ENCODE data around the gene CKS1B. TPM values are rescaled to one million over a fixed set of nuclear protein-coding genes. Genes with fewer than 3 reads are reported as not detected.
A peak's percentile ranks its signal among the peaks of the same experiment; 100 is the strongest.

Gene CKS1B
- total and polyA plus RNA-seq, 5 experiments from 2014 or later = 11.1 to 66.6 (median 58.0) TPM

- Mint-ChIP-seq H3K9me3 (no peaks in the 10 kb centered on the region), H3K4me3 (peak overlapping the region; percentile 82 to 94 (median 90)), H3K36me3 (no peaks in the 10 kb centered on the region), H3K27ac (peak overlapping the region; percentile 66 to 94 (median 87)), H3K4me1 (peaks cover 25 to 70% (median 50%) of the 10 kb centered on the region in 4 donors), H3K27me3 (peaks cover 0 to 12% (median 0%) of the 10 kb centered on the region in 5 donors)
- ATAC-seq (peak; percentile 34 to 41), DNase-seq (peak; percentile 38 to 79 (median 62))
- POLR2A ChIA-PET = interaction anchor here (0.7 to 4.2 kb wide), 16 partner anchors 8 to 781 kb away, joined by 3 to 29 read pairs (median 5); partner anchors contain the start of genes CKS1B, FLAD1, LENEP and PBXIP1
Observed at GRCh38 chr1:155000726-155001424, 26.4 kb downstream of the CKS1B start.

GRCh38 chr1:155001425-155001674 lies 26.9 kb downstream of the CKS1B start:
- Mint-ChIP-seq H3K27ac (peak overlapping the region in 9 of 10 donors; percentile 66 to 94 (median 87)), H3K4me3 (peak overlapping the region; percentile 82 to 94 (median 90)), H3K9me3 (no peaks in the 10 kb centered on the region), H3K36me3 (no peaks in the 10 kb centered on the region), H3K27me3 (peaks cover 0 to 7% (median 0%) of the 10 kb centered on the region in 5 donors), H3K4me1 (peaks cover 29 to 74% (median 52%) of the 10 kb centered on the region in 4 donors)
- POLR2A ChIA-PET = interaction anchor here (0.7 to 4.2 kb wide), 9 partner anchors 8 to 65 kb away, joined by 3 to 29 read pairs (median 5); partner anchors contain the start of genes CKS1B, LENEP, PBXIP1 and PMVK
- ATAC-seq = no peak
- DNase-seq = peak in 2 of 10 donors; percentile 58 to 66

GRCh38 chr1:155001675-155002463 lies 27.4 kb downstream of the CKS1B start:
- H3K4me1 Mint-ChIP-seq = peaks cover 34 to 80% (median 57%) of the 10 kb centered on the region in 4 donors
- peak overlapping the region; percentile 66 to 92 (median 87) for H3K27ac Mint-ChIP-seq
- H3K27me3 Mint-ChIP-seq = peaks cover 0 to 6% (median 0%) of the 10 kb centered on the region in 5 donors
- ATAC-seq (peak; percentile 71 to 80), DNase-seq (peak; percentile 89 to 98 (median 92))
- H3K9me3 Mint-ChIP-seq = no peaks in the 10 kb centered on the region
- peak overlapping the region; percentile 82 to 94 (median 90) for H3K4me3 Mint-ChIP-seq
- no peaks in the 10 kb centered on the region for H3K36me3 Mint-ChIP-seq
- POLR2A ChIA-PET = interaction anchor here (0.5 to 4.2 kb wide), 16 partner anchors 9 to 133 kb away, joined by 3 to 29 read pairs (median 5); partner anchors contain the start of genes CKS1B, FLAD1, LENEP and PBXIP1

GRCh38 chr1:155002464-155003226 lies 28.2 kb downstream of the CKS1B start, which contains the start of gene ZBTB7B:
Gene ZBTB7B, plus strand, starts transcription at chr1:155002802. Its CDS starts 11,859 bp downstream, at chr1:155014661.
- peak in 1 of 10 donors; percentile 55 for DNase-seq
- no peak for ATAC-seq
- Mint-ChIP-seq H3K4me1 (peaks cover 33 to 76% (median 57%) of the 10 kb centered on the region in 4 donors), H3K9me3 (no peaks in the 10 kb centered on the region), H3K36me3 (no peaks in the 10 kb centered on the region), H3K27ac (peak within 1 kb of the TSS; percentile 70 to 93 (median 88)), H3K4me3 (peak within 1 kb of the TSS; percentile 81 to 94 (median 92)), H3K27me3 (no peaks in the 10 kb centered on the region)
- POLR2A ChIA-PET = interaction anchor here (0.5 to 3.2 kb wide), 8 partner anchors 11 to 133 kb away, joined by 3 to 16 read pairs (median 6); partner anchors contain the start of genes FLAD1, PBXIP1 and PYGO2

- Mint-ChIP-seq H3K36me3 (no peaks in the 10 kb centered on the region), H3K9me3 (no peaks in the 10 kb centered on the region), H3K27ac (peak overlapping the region; percentile 52 to 93 (median 83)), H3K4me1 (peaks cover 31 to 74% (median 57%) of the 10 kb centered on the region in 4 donors), H3K4me3 (peak overlapping the region; percentile 81 to 94 (median 90)), H3K27me3 (no peaks in the 10 kb centered on the region)
- POLR2A ChIA-PET = interaction anchor here (0.8 to 3.2 kb wide), 5 partner anchors 8 to 42 kb away, joined by 3 to 16 read pairs (median 11); partner anchors contain the start of genes FLAD1 and PYGO2
- ATAC-seq (no peak), DNase-seq (peak in 2 of 10 donors; percentile 22 to 64)
Observed at GRCh38 chr1:155003227-155003765, 28.8 kb downstream of the CKS1B start.

- Mint-ChIP-seq H3K9me3 (no peaks in the 10 kb centered on the region), H3K36me3 (no peaks in the 10 kb centered on the region), H3K4me3 (peak overlapping the region; percentile 82 to 94 (median 90)), H3K4me1 (peaks cover 31 to 74% (median 57%) of the 10 kb centered on the region in 4 donors), H3K27ac (peak overlapping the region; percentile 52 to 94 (median 84)), H3K27me3 (no peaks in the 10 kb centered on the region)
- ATAC-seq (no peak), DNase-seq (no peak)
- POLR2A ChIA-PET = interaction anchor here (0.7 to 3.2 kb wide), 7 partner anchors 8 to 48 kb away, joined by 3 to 16 read pairs (median 7); partner anchors contain the start of genes FLAD1, PBXIP1 and PYGO2
Observed at GRCh38 chr1:155003766-155004351, 29.4 kb downstream of the CKS1B start.

- Mint-ChIP-seq H3K4me3 (peak overlapping the region; percentile 57 to 91 (median 80)), H3K27ac (peak overlapping the region; percentile 34 to 94 (median 76)), H3K27me3 (no peaks in the 10 kb centered on the region), H3K4me1 (peaks cover 30 to 74% (median 59%) of the 10 kb centered on the region in 4 donors), H3K36me3 (no peaks in the 10 kb centered on the region), H3K9me3 (no peaks in the 10 kb centered on the region)
- POLR2A ChIA-PET = interaction anchor here (0.7 to 3.2 kb wide), 6 partner anchors 9 to 49 kb away, joined by 3 to 16 read pairs (median 9); partner anchors contain the start of genes FLAD1, PBXIP1 and PYGO2
- no peak for ATAC-seq
- peak in 1 of 10 donors; percentile 56 for DNase-seq
Observed at GRCh38 chr1:155004352-155005075, 30.0 kb downstream of the CKS1B start.

GRCh38 chr1:155005076-155006011 lies 30.9 kb downstream of the CKS1B start:
- Mint-ChIP-seq H3K27me3 (no peaks in the 10 kb centered on the region), H3K36me3 (no peaks in the 10 kb centered on the region), H3K9me3 (no peaks in the 10 kb centered on the region), H3K4me3 (peak overlapping the region in 8 of 10 donors; percentile 14 to 91 (median 58)), H3K27ac (peak overlapping the region in 9 of 10 donors; percentile 47 to 92 (median 83)), H3K4me1 (peaks cover 33 to 74% (median 61%) of the 10 kb centered on the region in 4 donors)
- DNase-seq (peak in 1 of 10 donors; percentile 62), ATAC-seq (no peak)
- POLR2A ChIA-PET = interaction anchor here (2.5 to 3.2 kb wide), 5 partner anchors 8 to 44 kb away, joined by 7 to 20 read pairs (median 15); partner anchors contain the start of genes FLAD1 and PYGO2

GRCh38 chr1:155006601-155007101 lies 32.2 kb downstream of the CKS1B start:
- Mint-ChIP-seq H3K27me3 (no peaks in the 10 kb centered on the region), H3K36me3 (no peaks in the 10 kb centered on the region), H3K9me3 (no peaks in the 10 kb centered on the region), H3K4me3 (peak overlapping the region in 9 of 10 donors; percentile 23 to 77 (median 61)), H3K27ac (peak overlapping the region; percentile 63 to 92 (median 84)), H3K4me1 (peaks cover 37 to 84% (median 72%) of the 10 kb centered on the region in 4 donors)
- ATAC-seq (peak; percentile 31 to 35), DNase-seq (peak in 2 of 10 donors; percentile 27 to 49)
- POLR2A ChIA-PET = interaction anchor here (1.1 to 2.8 kb wide), 3 partner anchors 9 to 51 kb away, joined by 3 to 20 read pairs (median 5); partner anchors contain the start of gene PBXIP1
